MM.1S (cell line): ENCODE data around the gene KRTAP12-4.

Experiments
- DNase-seq: peaks from one replicate; pipeline ENCODE4 v3.0.0-alpha.2; 2015
- H2AFZ ChIP-seq: fragments of 300-600 bp; sonication (generic); 2 replicates; pipeline ENCODE4 v1.6.0; 2016; ENCODE audit warnings: antibody characterized with exemption, low read length
- H3F3A ChIP-seq: fragments of 300-600 bp; sonication (generic); 2 replicates; pipeline ENCODE4 v1.6.1; 2016; ENCODE audit warnings: mild to moderate bottlenecking, antibody characterized with exemption, low read length, moderate library complexity, mixed read lengths; ENCODE audit not compliant: insufficient read depth
- H3K27ac ChIP-seq: fragments of 300-600 bp; sonication (generic); 2 replicates; pipeline ENCODE4 v1.5.1; 2016; ENCODE audit warnings: mild to moderate bottlenecking, low read length
- H3K27me3 ChIP-seq: fragments of 300-600 bp; sonication (generic); replicated peaks from 2 replicates; pipeline ENCODE4 v1.6.0; 2016; ENCODE audit warnings: low read length; ENCODE audit not compliant: insufficient read depth
- H3K36me3 ChIP-seq: fragments of 300-600 bp; sonication (generic); replicated peaks from 2 replicates; pipeline ENCODE4 v1.6.1; 2016; ENCODE audit warnings: mild to moderate bottlenecking, low read length, mixed read lengths; ENCODE audit not compliant: insufficient read depth
- H3K4me1 ChIP-seq: fragments of 300-600 bp; sonication (generic); 2 replicates; pipeline ENCODE4 v1.6.1; 2016; ENCODE audit warnings: low read length, mixed read lengths
- H3K4me2 ChIP-seq: fragments of 300-600 bp; sonication (generic); 2 replicates; pipeline ENCODE4 v1.6.0; 2016; ENCODE audit warnings: low read depth, low read length
- H3K4me3 ChIP-seq: fragments of 300-600 bp; sonication (generic); 2 replicates; pipeline ENCODE4 v1.5.1; 2016; ENCODE audit warnings: low read length, mixed read lengths
- H3K79me2 ChIP-seq: fragments of 300-600 bp; sonication (generic); 2 replicates; pipeline ENCODE4 v1.6.1; 2016; ENCODE audit warnings: mixed run types, low read length, mixed read lengths
- H3K9ac ChIP-seq: fragments of 300-600 bp; sonication (generic); 2 replicates; pipeline ENCODE4 v1.6.1; 2016; ENCODE audit warnings: low read length, mixed read lengths
- H3K9me2 ChIP-seq: fragments of 300-600 bp; sonication (generic); replicated peaks from 2 replicates; pipeline ENCODE4 v1.6.1; 2016; ENCODE audit warnings: mild to moderate bottlenecking, low read length, mixed read lengths; ENCODE audit not compliant: insufficient read depth
- H3K9me3 ChIP-seq: fragments of 300-600 bp; sonication (generic); replicated peaks from 2 replicates; pipeline ENCODE4 v1.6.1; 2016; ENCODE audit warnings: mild to moderate bottlenecking, low read length, mixed read lengths; ENCODE audit not compliant: insufficient read depth
- H4K20me1 ChIP-seq: fragments of 300-600 bp; sonication (generic); 2 replicates; pipeline ENCODE4 v1.6.1; 2016; ENCODE audit warnings: mild to moderate bottlenecking, low read length, moderate library complexity, mixed read lengths; ENCODE audit not compliant: insufficient read depth
- EZH2 ChIP-seq: fragments of 300-600 bp; sonication (generic); optimal IDR thresholded peaks from 2 replicates; pipeline ENCODE3; 2017; ENCODE audit warnings: low read depth, mild to moderate bottlenecking, antibody characterized with exemption, low read length, mixed read lengths
- EZH2phosphoT487 ChIP-seq: fragments of 300-600 bp; sonication (generic); IDR thresholded peaks from 2 replicates; pipeline ENCODE4 v1.6.1; 2018; ENCODE audit warnings: antibody characterized with exemption, low read length
- TF ChIP-seq, protein P1 (sequence below): fragments of 300-600 bp; sonication (generic); IDR thresholded peaks from 2 replicates; pipeline ENCODE4 v1.5.1; 2016; ENCODE audit warnings: antibody characterized with exemption, low read length, mixed read lengths

The KRTAP12-4 gene

DNA sequence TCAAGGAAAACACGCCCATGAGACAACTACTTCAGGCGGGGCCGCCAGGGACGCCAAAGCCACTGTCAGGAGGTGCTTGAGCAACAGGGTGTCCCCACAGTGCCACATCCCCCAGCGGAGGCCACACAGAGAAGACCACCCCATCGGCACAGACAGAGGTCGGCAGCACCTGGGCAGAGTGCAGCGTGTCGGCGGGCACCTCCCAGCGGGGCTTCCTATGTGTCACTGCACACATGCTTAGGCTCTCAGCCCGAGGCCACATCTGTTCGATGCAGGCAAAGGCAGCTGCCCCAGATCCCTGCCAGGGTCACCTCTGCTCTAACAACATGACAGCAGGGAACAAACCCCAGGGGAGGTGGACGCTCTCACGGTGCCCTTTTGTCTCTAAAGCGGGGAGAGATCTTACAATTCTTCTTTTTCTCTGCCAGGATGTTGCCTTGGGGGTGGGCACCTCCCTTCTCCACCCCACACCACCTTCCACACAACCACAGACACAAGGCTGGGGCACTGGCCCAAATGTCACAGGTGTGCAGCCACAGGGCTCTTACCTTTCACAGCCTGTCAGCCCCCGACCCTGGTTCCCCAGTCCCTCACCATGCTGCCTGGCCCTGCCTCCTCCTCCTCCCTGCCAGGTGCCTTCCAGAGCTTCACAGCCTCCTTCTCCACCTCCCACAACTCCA is 38.4 kb downstream of the KRTAP12-4 start:
- DNase-seq = no peak
- no peaks in the 10 kb centered on the region for H4K20me1 ChIP-seq
- no peaks in the 10 kb centered on the region for H3K9me2 ChIP-seq
- no peak overlapping the region for H2AFZ ChIP-seq
- no peak overlapping the region for H3K4me3 ChIP-seq
- H3K27me3 ChIP-seq = peaks cover 94% of the 10 kb centered on the region
- no peak overlapping the region for H3K4me2 ChIP-seq
- H3K4me1 ChIP-seq = no peaks in the 10 kb centered on the region
- H3K27ac ChIP-seq = no peak overlapping the region
- no peaks in the 10 kb centered on the region for H3F3A ChIP-seq
- TF ChIP-seq, protein P1, sequence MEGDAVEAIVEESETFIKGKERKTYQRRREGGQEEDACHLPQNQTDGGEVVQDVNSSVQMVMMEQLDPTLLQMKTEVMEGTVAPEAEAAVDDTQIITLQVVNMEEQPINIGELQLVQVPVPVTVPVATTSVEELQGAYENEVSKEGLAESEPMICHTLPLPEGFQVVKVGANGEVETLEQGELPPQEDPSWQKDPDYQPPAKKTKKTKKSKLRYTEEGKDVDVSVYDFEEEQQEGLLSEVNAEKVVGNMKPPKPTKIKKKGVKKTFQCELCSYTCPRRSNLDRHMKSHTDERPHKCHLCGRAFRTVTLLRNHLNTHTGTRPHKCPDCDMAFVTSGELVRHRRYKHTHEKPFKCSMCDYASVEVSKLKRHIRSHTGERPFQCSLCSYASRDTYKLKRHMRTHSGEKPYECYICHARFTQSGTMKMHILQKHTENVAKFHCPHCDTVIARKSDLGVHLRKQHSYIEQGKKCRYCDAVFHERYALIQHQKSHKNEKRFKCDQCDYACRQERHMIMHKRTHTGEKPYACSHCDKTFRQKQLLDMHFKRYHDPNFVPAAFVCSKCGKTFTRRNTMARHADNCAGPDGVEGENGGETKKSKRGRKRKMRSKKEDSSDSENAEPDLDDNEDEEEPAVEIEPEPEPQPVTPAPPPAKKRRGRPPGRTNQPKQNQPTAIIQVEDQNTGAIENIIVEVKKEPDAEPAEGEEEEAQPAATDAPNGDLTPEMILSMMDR = no peak
- TF ChIP-seq EZH2phosphoT487 (no peak), EZH2 (no peak)
- no peak overlapping the region for H3K9ac ChIP-seq
- H3K36me3 ChIP-seq = no peaks in the 10 kb centered on the region
- H3K79me2 ChIP-seq = no peaks in the 10 kb centered on the region
- H3K9me3 ChIP-seq = no peaks in the 10 kb centered on the region

DNA sequence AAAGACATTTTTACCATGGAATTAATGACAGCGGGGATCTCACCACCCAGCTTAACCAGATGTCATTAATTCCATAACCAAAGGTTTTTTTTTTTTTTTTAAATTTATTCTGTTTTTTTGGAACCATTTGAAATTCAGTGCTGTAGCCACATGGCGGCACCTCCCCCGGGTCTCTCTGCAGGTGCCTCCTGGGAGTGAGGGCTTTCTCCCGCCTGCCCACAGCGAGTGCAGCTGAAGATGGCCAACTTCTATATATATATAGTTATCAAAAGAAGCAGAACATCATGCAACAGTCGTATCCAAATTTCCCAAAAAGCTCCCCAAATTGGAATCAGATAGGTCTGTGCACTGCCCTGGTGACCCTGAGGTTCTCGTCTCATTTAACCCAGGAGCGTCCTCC is 39.0 kb downstream of the KRTAP12-4 start:
- H3F3A ChIP-seq = no peaks in the 10 kb centered on the region
- no peak overlapping the region for H3K9ac ChIP-seq
- H4K20me1 ChIP-seq = no peaks in the 10 kb centered on the region
- TF ChIP-seq, protein P1 = no peak
- TF ChIP-seq EZH2 (no peak), EZH2phosphoT487 (no peak)
- no peaks in the 10 kb centered on the region for H3K4me1 ChIP-seq
- H3K4me3 ChIP-seq = no peak overlapping the region
- H3K79me2 ChIP-seq = no peaks in the 10 kb centered on the region
- H3K27me3 ChIP-seq = peaks cover 88% of the 10 kb centered on the region
- H3K36me3 ChIP-seq = no peaks in the 10 kb centered on the region
- no peak overlapping the region for H2AFZ ChIP-seq
- H3K9me3 ChIP-seq = no peaks in the 10 kb centered on the region
- no peak for DNase-seq
- no peak overlapping the region for H3K27ac ChIP-seq
- H3K9me2 ChIP-seq = no peaks in the 10 kb centered on the region
- H3K4me2 ChIP-seq = no peak overlapping the region

DNA sequence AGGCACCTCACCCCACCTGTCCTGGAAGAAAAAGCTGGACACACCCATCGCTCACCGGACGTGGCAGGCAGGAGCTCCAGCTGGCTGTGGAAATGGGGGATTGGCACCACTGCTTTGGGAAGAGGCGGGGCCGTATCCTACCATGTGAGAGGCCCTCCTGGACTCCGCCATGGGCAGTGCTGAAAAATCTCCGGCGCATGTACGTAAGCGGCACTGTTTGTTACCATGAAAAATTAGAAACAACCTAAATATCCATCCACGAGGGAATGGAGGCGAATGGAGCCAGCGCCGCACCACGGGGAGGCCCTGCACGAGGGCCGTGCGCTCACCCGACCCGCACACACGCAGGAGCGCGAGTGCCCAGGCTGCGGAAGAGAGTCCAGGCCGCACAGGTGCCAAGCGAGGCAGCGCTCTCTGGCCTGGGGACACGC is 39.5 kb downstream of the KRTAP12-4 start:
- Histone ChIP-seq H3K27me3 (peaks cover 85% of the 10 kb centered on the region), H3F3A (no peaks in the 10 kb centered on the region), H3K4me3 (no peak overlapping the region), H3K79me2 (no peaks in the 10 kb centered on the region), H4K20me1 (no peaks in the 10 kb centered on the region), H3K27ac (no peak overlapping the region), H3K9ac (no peak overlapping the region), H3K9me2 (no peaks in the 10 kb centered on the region), H2AFZ (no peak overlapping the region), H3K4me2 (no peak overlapping the region), H3K9me3 (no peaks in the 10 kb centered on the region), H3K36me3 (no peaks in the 10 kb centered on the region), H3K4me1 (no peaks in the 10 kb centered on the region)
- DNase-seq = no peak
- TF ChIP-seq EZH2phosphoT487 (no peak), EZH2 (no peak)
- TF ChIP-seq, protein P1 = no peak
